GM10847 (cell line): Measurements from ENCODE around the gene ALDOA.

Experiments
- POLR2A ChIP-seq: IDR thresholded peaks from 2 replicates; pipeline ENCODE4 v1.6.1; 2011; ENCODE audit not compliant: insufficient read length; ENCODE audit errors: extremely low read depth

ALDOA gene

DNA sequence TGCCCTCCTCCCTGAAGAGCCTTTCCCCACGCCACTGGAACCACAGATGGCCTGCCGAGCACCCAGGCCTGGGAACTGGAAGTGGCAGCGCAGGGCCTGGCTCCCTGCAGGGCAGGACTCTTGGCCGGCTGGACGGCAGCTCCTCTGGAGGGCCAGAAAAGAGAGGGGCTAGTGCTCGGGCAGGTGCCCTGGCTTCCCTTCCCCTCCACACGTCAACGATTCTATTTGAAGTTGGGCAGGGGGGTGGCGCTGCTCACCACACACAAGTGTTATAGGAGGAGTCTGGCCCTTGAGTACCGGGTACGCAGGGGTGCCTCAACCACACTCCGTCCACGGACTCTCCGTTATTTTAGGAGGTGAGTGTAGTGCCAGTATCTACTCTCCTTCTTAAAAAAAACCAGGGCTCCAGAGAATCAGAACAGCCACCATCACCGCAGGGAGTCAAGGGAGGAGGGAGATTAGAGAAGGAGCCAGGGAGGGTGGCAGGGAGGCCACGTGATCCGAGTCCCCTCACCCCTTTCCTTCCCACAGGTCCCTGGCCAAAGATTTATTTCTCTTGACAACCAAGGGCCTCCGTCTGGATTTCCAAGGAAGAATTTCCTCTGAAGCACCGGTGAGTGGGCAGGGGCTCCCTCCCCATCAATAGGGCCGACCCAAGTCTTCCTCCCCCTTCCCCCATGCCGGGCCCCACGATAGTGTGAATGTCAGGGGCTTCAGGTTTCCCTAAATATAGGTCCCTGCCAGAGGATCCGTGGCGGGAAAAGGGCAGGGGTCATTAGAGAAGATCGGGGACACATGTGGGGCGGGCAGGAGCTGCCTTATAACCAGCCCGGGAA lies 1.4 kb upstream of the ALDOA start:
- peak; percentile 70 for TF ChIP-seq POLR2A

- TF ChIP-seq POLR2A = no peak
Measured at GRCh38 chr16:30064729-30065101, 845 bp upstream of the ALDOA start.

GRCh38 chr16:30065943-30066760 lies 592 bp downstream of the ALDOA start:
- TF ChIP-seq POLR2A = no peak

DNA sequence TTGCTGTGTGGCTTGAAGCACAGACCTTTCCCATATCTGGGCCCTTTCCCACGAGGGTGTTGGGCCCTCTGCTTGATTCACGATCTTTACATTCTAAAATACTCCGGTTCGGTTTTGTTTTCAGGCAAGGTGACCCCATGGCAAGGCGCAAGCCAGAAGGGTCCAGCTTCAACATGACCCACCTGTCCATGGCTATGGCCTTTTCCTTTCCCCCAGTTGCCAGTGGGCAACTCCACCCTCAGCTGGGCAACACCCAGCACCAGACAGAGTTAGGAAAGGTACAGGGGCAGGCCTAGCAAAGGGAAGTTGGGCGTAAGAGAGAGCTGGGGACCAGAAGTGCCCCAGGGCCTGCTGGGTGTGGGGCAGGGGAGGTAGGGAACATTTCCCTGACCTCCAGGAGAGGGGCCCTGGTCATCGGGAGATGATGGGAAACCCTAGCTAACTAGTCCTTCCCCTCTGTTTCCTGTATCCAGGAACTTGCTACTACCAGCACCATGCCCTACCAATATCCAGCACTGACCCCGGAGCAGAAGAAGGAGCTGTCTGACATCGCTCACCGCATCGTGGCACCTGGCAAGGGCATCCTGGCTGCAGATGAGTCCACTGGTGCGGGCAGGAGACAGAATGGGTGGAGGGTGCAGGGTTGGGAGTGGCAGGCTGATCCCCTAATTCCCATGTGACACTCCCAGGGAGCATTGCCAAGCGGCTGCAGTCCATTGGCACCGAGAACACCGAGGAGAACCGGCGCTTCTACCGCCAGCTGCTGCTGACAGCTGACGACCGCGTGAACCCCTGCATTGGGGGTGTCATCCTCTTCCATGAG lies 1.4 kb downstream of the ALDOA start:
- no peak for TF ChIP-seq POLR2A

DNA sequence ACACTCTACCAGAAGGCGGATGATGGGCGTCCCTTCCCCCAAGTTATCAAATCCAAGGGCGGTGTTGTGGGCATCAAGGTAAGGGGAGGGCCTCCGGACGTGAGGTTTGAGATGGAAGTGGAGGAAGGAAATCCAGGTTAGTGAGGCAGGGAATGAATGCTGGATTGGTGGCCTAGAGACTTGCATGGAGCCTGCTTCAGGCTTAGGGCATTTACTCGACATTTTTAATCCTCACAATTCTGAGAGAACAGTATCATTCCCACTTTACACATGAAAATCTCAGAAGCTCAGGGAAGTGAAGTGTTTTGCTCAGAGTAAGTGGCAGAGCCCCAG lies 2.0 kb downstream of the ALDOA start:
- no peak for TF ChIP-seq POLR2A

- TF ChIP-seq POLR2A = no peak
Measured at GRCh38 chr16:30068333-30068732, 2.8 kb downstream of the ALDOA start.

- no peak for TF ChIP-seq POLR2A
Measured at GRCh38 chr16:30068750-30069610, 3.4 kb downstream of the ALDOA start.

DNA sequence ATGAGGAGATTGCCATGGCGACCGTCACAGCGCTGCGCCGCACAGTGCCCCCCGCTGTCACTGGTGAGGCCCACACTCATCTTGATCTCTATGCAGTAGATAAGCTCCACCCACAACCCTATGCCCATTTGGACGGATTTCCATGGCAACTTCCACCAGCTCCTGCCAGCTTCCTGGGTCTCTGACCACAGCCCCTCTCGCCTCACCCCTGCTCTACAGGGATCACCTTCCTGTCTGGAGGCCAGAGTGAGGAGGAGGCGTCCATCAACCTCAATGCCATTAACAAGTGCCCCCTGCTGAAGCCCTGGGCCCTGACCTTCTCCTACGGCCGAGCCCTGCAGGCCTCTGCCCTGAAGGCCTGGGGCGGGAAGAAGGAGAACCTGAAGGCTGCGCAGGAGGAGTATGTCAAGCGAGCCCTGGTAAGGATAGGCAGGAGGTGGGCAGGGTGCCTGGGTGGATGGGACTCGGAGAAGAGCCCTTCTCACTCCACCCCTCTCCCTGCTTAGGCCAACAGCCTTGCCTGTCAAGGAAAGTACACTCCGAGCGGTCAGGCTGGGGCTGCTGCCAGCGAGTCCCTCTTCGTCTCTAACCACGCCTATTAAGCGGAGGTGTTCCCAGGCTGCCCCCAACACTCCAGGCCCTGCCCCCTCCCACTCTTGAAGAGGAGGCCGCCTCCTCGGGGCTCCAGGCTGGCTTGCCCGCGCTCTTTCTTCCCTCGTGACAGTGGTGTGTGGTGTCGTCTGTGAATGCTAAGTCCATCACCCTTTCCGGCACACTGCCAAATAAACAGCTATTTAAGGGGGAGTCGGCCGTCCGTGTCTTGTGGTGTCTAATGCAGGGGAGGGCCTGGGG lies 4.3 kb downstream of the ALDOA start:
- TF ChIP-seq POLR2A = no peak

DNA sequence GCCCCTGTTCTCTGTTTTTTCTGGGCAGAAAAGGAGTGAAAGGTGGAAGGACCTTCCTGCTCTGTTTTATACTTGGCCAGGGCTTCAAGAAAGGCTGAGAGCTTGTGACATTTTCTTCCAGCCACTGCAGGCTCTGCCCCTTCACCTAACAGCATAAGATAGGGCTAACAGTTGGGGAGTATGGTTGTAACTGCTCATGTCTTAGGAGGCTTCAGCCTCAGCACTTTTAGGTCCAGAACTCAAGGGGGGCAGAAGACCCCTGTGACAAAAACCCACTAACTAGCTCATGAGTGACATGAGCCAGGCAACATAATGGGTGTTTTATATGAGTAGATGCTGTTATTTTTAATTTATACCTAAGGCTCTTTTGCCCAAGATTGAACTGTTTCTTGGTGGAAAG lies 4.9 kb downstream of the ALDOA start:
- TF ChIP-seq POLR2A = no peak

DNA sequence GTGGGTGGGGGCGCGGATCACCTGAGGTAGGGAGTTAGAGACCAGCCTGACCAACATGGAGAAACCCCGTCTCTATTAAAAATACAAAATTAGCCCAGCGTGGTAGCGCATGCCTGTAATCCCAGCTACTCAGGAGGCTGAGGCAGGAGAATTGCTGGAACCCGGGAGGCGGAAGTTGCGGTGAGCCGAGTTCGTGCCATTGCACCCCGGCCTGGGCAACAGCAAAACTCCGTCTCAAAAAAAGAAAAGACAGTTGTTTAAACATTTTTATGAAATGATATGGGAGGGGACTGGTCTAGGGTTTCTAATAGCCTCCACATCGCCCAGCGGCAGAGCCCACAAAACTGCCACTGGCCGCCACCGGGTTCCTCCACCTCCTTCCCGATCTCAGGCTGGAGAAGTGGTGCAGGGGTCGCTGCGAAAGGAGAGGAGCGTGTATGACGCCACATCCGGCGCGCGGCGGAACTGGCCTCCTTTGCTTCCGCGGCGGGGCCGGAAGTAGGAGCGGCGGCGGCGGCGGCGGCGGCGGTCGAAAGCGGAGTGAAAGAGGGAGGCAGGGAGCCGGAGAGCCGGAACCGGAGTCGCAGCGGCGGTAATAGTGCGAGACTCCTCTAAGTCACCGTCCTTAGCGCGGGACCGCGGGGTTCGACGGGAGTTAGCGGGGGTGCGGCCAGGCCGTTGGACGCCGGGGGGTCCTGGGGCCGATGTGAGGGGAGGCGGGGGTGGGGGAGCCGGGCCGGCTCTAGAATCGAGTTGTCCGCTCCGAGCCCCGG lies 10.1 kb downstream of the ALDOA start, which contains the start of gene PPP4C:
PPP4C (plus strand) TSS at position 492 of the 773 bp plus-strand sequence. CDS start 384 bp downstream, outside the sequence.
- TF ChIP-seq POLR2A = peak; percentile 84

DNA sequence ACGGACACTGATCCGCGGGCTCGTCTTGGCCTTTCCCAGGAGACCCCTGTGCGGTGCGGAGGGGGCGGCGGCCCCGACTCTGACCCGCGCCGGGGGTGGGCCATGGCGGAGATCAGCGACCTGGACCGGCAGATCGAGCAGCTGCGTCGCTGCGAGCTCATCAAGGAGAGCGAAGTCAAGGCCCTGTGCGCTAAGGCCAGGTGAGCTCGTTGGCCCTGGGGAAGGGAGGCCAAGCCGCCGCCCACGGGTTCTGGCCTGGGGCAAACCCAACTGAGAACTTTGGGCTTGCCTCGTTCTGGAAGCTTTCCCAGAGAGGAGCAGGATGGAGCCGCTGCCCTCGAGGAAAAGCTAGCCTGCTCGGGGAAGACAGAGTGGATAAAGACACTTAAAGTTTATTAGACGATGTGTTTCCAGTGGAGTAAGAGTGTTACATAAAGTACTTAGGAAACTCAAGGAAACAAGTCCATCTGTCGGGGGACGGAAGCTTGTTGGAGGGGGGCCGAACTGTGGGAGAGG lies 10.8 kb downstream of the ALDOA start:
- TF ChIP-seq POLR2A = no peak

GRCh38 chr16:30077656-30078055 lies 12.1 kb downstream of the ALDOA start:
- no peak for TF ChIP-seq POLR2A

- TF ChIP-seq POLR2A = no peak
Measured at GRCh38 chr16:30078744-30079143, 13.2 kb downstream of the ALDOA start.
